Measurements from ENCODE around the gene LRIG3.
"Not testable (repeated sequence)": the region's sequence is repeated elsewhere in the genome, so short reads cannot be mapped to it uniquely, and the experiment has no call there.

The LRIG3 gene

GRCh38 chr12:58922849-58923248 lies 2.5 kb upstream of the LRIG3 start:
- TF ChIP-seq GATA1 (IDR thresholded peaks at IDR 0.05; ENCODE audit: low read depth, low read length) (no peak), POLR2A (IDR thresholded peaks at IDR 0.05; ENCODE audit: low read length) (no peak)
- DNase-seq: no peak

- DNase-seq: no peak
- TF ChIP-seq GATA1 (IDR thresholded peaks at IDR 0.05; ENCODE audit: low read depth, low read length): no peak
- no peak for TF ChIP-seq POLR2A (IDR thresholded peaks at IDR 0.05; ENCODE audit: low read length)
Observed at GRCh38 chr12:58920961-58921861, 907 bp upstream of the LRIG3 start.

GRCh38 chr12:58919231-58920101 lies 838 bp downstream of the LRIG3 start:
- peak; percentile 40 for DNase-seq
- TF ChIP-seq POLR2A (IDR thresholded peaks at IDR 0.05; ENCODE audit: low read length) (no peak), GATA1 (IDR thresholded peaks at IDR 0.05; ENCODE audit: low read depth, low read length) (no peak)

- no peak for TF ChIP-seq GATA1 (IDR thresholded peaks at IDR 0.05; ENCODE audit: low read depth, low read length)
- no peak for TF ChIP-seq POLR2A (IDR thresholded peaks at IDR 0.05; ENCODE audit: low read length)
- DNase-seq: no peak
Observed at GRCh38 chr12:58918469-58918844, 1.8 kb downstream of the LRIG3 start.

GRCh38 chr12:58917699-58918468 lies 2.4 kb downstream of the LRIG3 start:
- DNase-seq: no peak

GRCh38 chr12:58916921-58917511 lies 3.3 kb downstream of the LRIG3 start:
- no peak for DNase-seq
- TF ChIP-seq GATA1 (IDR thresholded peaks at IDR 0.05; ENCODE audit: low read depth, low read length) (no peak), POLR2A (IDR thresholded peaks at IDR 0.05; ENCODE audit: low read length) (no peak)

More at GRCh38 chr12:58917699-58918468, 2.4 kb downstream of the LRIG3 start:
- TF ChIP-seq GATA1 (IDR thresholded peaks at IDR 0.05; ENCODE audit: low read depth, low read length): no peak
- TF ChIP-seq POLR2A (IDR thresholded peaks at IDR 0.05; ENCODE audit: low read length): no peak

- TF ChIP-seq GATA1 (IDR thresholded peaks at IDR 0.05; ENCODE audit: low read depth, low read length): no peak
- no peak for TF ChIP-seq POLR2A (IDR thresholded peaks at IDR 0.05; ENCODE audit: low read length)
Observed at GRCh38 chr12:58916161-58916621, 4.1 kb downstream of the LRIG3 start.

GRCh38 chr12:58915634-58916033 lies 4.7 kb downstream of the LRIG3 start:
- DNase-seq: no peak
- no peak for TF ChIP-seq POLR2A (IDR thresholded peaks at IDR 0.05; ENCODE audit: low read length)
- no peak for TF ChIP-seq GATA1 (IDR thresholded peaks at IDR 0.05; ENCODE audit: low read depth, low read length)

More at GRCh38 chr12:58916161-58916621, 4.1 kb downstream of the LRIG3 start:
- DNase-seq: no peak

GRCh38 chr12:58915037-58915436 lies 5.3 kb downstream of the LRIG3 start:
- DNase-seq: no peak
- no peak for TF ChIP-seq GATA1 (IDR thresholded peaks at IDR 0.05; ENCODE audit: low read depth, low read length)
- no peak for TF ChIP-seq POLR2A (IDR thresholded peaks at IDR 0.05; ENCODE audit: low read length)

GRCh38 chr12:58914457-58914856 lies 5.8 kb downstream of the LRIG3 start:
- TF ChIP-seq GATA1 (IDR thresholded peaks at IDR 0.05; ENCODE audit: low read depth, low read length) (no peak), POLR2A (IDR thresholded peaks at IDR 0.05; ENCODE audit: low read length) (no peak)
- no peak for DNase-seq

GRCh38 chr12:58907391-58907790 lies 12.9 kb downstream of the LRIG3 start:
- TF ChIP-seq POLR2A (IDR thresholded peaks at IDR 0.05; ENCODE audit: low read length) (no peak), GATA1 (IDR thresholded peaks at IDR 0.05; ENCODE audit: low read depth, low read length) (no peak)
- no peak for DNase-seq

GRCh38 chr12:58906917-58907316 lies 13.4 kb downstream of the LRIG3 start:
- no peak for DNase-seq
- no peak for TF ChIP-seq GATA1 (IDR thresholded peaks at IDR 0.05; ENCODE audit: low read depth, low read length)
- TF ChIP-seq POLR2A (IDR thresholded peaks at IDR 0.05; ENCODE audit: low read length): no peak

- no peak for DNase-seq
- TF ChIP-seq POLR2A (IDR thresholded peaks at IDR 0.05; ENCODE audit: low read length): no peak
Observed at GRCh38 chr12:58905422-58905821, 14.9 kb downstream of the LRIG3 start.

- not testable (repeated sequence) for DNase-seq
Observed at GRCh38 chr12:58902726-58903125, 17.6 kb downstream of the LRIG3 start.

Data from erythroblast (primary cell).